HCT116 (cell line): ENCODE data around the gene RASL10A. TPM values are rescaled to one million over a fixed set of nuclear protein-coding genes. Genes with fewer than 3 reads are reported as not detected.

ENCODE experiments used
- ATAC-seq: fragments of 200-7000 bp; cut with Tn5 transposase; 2 replicates; pipeline ENCODE4 v1.9.1; 2020; ENCODE audit warnings: mild to moderate bottlenecking, moderate library complexity
- BruUV-seq: library from RNA; stranded (reverse); fragments of 400-500 nt; replicated peaks from 2 replicates; lab custom pipeline; 2021; lab: Mats Ljungman, UMichigan
- CTCF ChIA-PET: fragments of 300-600 bp; sonication (Branson Sonifier 250); formaldehyde crosslinking; loops from one replicate; lab custom pipeline; 2021; ENCODE audit warnings: antibody characterized with exemption; lab: Charles Lee
- POLR2A ChIA-PET: fragments of 300-600, 350-600 bp; sonication (Branson Sonifier 250); formaldehyde crosslinking; loops from one replicate; lab custom pipeline; 2021; ENCODE audit warnings: antibody characterized with exemption; lab: Charles Lee
- RAD21 ChIA-PET, 2 experiments: fragments of 300-600 bp; sonication (Branson Sonifier 250); formaldehyde crosslinking; loops; one replicate each; lab custom pipeline; 2023; ENCODE audit warnings: low total read pairs in 2 of 2; ENCODE audit not compliant: uncharacterized antibody in 2 of 2, unreplicated experiment in 2 of 2, low non-redundant PET in 1 of 2; lab: Charles Lee
- DNase-seq: peaks from one replicate; pipeline ENCODE4 v3.0.0-alpha.2; 2010; ENCODE audit warnings: low read depth, low spot score
- H2AFZ ChIP-seq: fragments of 200-600 bp; shearing (Covaris generic), sonication (generic); 2 replicates; pipeline ENCODE4 v1.6.1; 2017; ENCODE audit warnings: low read depth, mixed run types, mixed read lengths, antibody characterized with exemption, low read length; ENCODE audit not compliant: poor library complexity, severe bottlenecking
- H3K27ac ChIP-seq: 2 replicates; pipeline ENCODE4 v1.5.1; 2012; ENCODE audit warnings: low read depth, low read length
- H3K27me3 ChIP-seq: fragments of 200-600 bp; sonication (generic); 2 replicates; pipeline ENCODE4 v1.6.1; 2016; ENCODE audit warnings: mixed run types, low read length, mixed read lengths; ENCODE audit not compliant: insufficient read depth
- H3K36me3 ChIP-seq, 2 experiments: fragments of 200-500 bp in 1 of 2; fragments of 200-600 bp in 1 of 2; sonication (Bioruptor generic) in 1 of 2; sonication (generic) in 1 of 2; 2 replicates each; pipeline versions ENCODE4 v1.5.1 to v1.6.1; 2014 to 2016; ENCODE audit warnings: low read length in 2 of 2, inconsistent platforms in 1 of 2, mixed read lengths in 1 of 2, mixed run types in 1 of 2; ENCODE audit not compliant: insufficient read depth in 2 of 2, control insufficient read depth in 1 of 2
- H3K4me1 ChIP-seq, 2 experiments: fragments of 200-600 bp in 1 of 2; sonication (generic) in 1 of 2; 2 replicates each; pipeline versions ENCODE4 v1.5.1 to v1.6.1; 2012 to 2017; ENCODE audit warnings: low read length in 2 of 2, inconsistent platforms in 1 of 2, mild to moderate bottlenecking in 1 of 2, mixed read lengths in 1 of 2, mixed run types in 1 of 2, moderate library complexity in 1 of 2; ENCODE audit not compliant: insufficient read depth in 2 of 2, control insufficient read depth in 1 of 2
- H3K4me2 ChIP-seq: fragments of 200-600 bp; sonication (generic); 2 replicates; pipeline ENCODE4 v1.6.1; 2017; ENCODE audit warnings: mixed run types, low read length, mixed read lengths
- H3K4me3 ChIP-seq, 2 experiments: fragments of 200-600 bp in 1 of 2; sonication (generic) in 1 of 2; replicated peaks in 1 of 2; 2 replicates each; pipeline ENCODE4 v1.5.1; 2011 to 2016; ENCODE audit warnings: low read length in 2 of 2, control low read depth in 1 of 2, low read depth in 1 of 2, mild to moderate bottlenecking in 1 of 2, mixed read lengths in 1 of 2, mixed run types in 1 of 2
- H3K79me2 ChIP-seq: fragments of 200-600 bp; sonication (generic); 2 replicates; pipeline ENCODE4 v1.6.1; 2017; ENCODE audit warnings: mild to moderate bottlenecking, mixed run types, low read length, moderate library complexity, mixed read lengths; ENCODE audit not compliant: insufficient read depth
- H3K9ac ChIP-seq: fragments of 200-600 bp; sonication (generic); 2 replicates; pipeline ENCODE4 v1.6.1; 2016; ENCODE audit warnings: low read length, mixed read lengths
- H3K9me2 ChIP-seq: fragments of 200-600 bp; sonication (generic), shearing (Covaris generic); 2 replicates; pipeline ENCODE4 v1.6.1; 2017; ENCODE audit warnings: mixed run types, mild to moderate bottlenecking, moderate library complexity; ENCODE audit not compliant: insufficient read depth
- H3K9me3 ChIP-seq, 2 experiments: fragments of 200-500 bp in 1 of 2; fragments of 200-600 bp in 1 of 2; sonication (Bioruptor generic) in 1 of 2; sonication (generic) in 1 of 2; 2 replicates each; pipeline ENCODE4 v1.6.1; 2014 to 2017; ENCODE audit warnings: low read length in 2 of 2, mixed read lengths in 2 of 2, inconsistent platforms in 1 of 2, low read depth in 1 of 2, mild to moderate bottlenecking in 1 of 2, mixed run types in 1 of 2, moderate library complexity in 1 of 2; ENCODE audit not compliant: control insufficient read depth in 1 of 2, insufficient read depth in 1 of 2
- H4K20me1 ChIP-seq: fragments of 200-600 bp; sonication (generic), shearing (Covaris generic); 2 replicates; pipeline ENCODE4 v1.6.1; 2017; ENCODE audit warnings: mixed run types, mild to moderate bottlenecking, moderate library complexity; ENCODE audit not compliant: insufficient read depth
- CEBPB ChIP-seq: IDR thresholded peaks from 2 replicates; pipeline ENCODE4 v1.6.1; 2012; ENCODE audit warnings: low read depth
- CTCF ChIP-seq, 3 experiments: fragments of 200-600 bp in 1 of 3; sonication (generic) in 1 of 3; IDR thresholded peaks in 2 of 3; conservative IDR thresholded peaks in 1 of 3; 2 replicates each; pipeline ENCODE4 v1.5.1; 2012 to 2017; ENCODE audit warnings: low read depth in 2 of 3, low read length in 2 of 3, antibody characterized with exemption in 1 of 3, borderline replicate concordance in 1 of 3, control low read depth in 1 of 3, mild to moderate bottlenecking in 1 of 3, mixed read lengths in 1 of 3, mixed run types in 1 of 3, moderate library complexity in 1 of 3; ENCODE audit not compliant: insufficient read depth in 1 of 3
- EZH2 ChIP-seq: fragments of 200-600 bp; sonication (generic); IDR thresholded peaks from 2 replicates; pipeline ENCODE4 v1.6.1; 2017; ENCODE audit warnings: antibody characterized with exemption, mixed run types
- EZH2phosphoT487 ChIP-seq: fragments of 200-600 bp; IDR thresholded peaks from 2 replicates; pipeline ENCODE4 v1.6.1; 2018; ENCODE audit warnings: antibody characterized with exemption, borderline replicate concordance
- JUND ChIP-seq: IDR thresholded peaks from 2 replicates; pipeline ENCODE4 v1.6.1; 2012
- SIN3A ChIP-seq: IDR thresholded peaks from 2 replicates; pipeline ENCODE4 v1.6.1; 2012; ENCODE audit warnings: low read depth
- ZBTB33 ChIP-seq: IDR thresholded peaks from 2 replicates; pipeline ENCODE4 v1.6.1; 2011; ENCODE audit warnings: mild to moderate bottlenecking, low read length, moderate library complexity; ENCODE audit not compliant: insufficient replicate concordance; ENCODE audit errors: extremely low read depth
- intact Hi-C: fragments of 100-400 bp; cut with micrococcal nuclease; formaldehyde crosslinking; loops from 2 replicates; pipeline ENCODE4 v1.10.0; 2022
- total RNA-seq: library from RNA; stranded (reverse); gene quantifications from one replicate; pipeline ENCODE4 v1.2.1, GENCODE V29; 2021; ENCODE audit not compliant: unreplicated experiment

Gene RASL10A
- total RNA-seq, 1 experiment from 2014 or later: 0.96 TPM

- intact Hi-C loops: no loop called here
- no peak for DNase-seq
- no peak overlapping the region for H3K4me2 ChIP-seq
- TF ChIP-seq EZH2phosphoT487: no peak
- no peak for TF ChIP-seq EZH2
- TF ChIP-seq ZBTB33: no peak
- TF ChIP-seq SIN3A: no peak
- TF ChIP-seq CEBPB: no peak
- no peak for TF ChIP-seq CTCF (IDR thresholded peaks at IDR 0.05 in 2 of 3, conservative IDR thresholded peaks at IDR 0.05 in 1 of 3; ENCODE audit: borderline replicate concordance in 1 of 3, insufficient read depth in 1 of 3, low read depth in 2 of 3, low read length in 2 of 3)
- no peak for TF ChIP-seq JUND
- TF ChIP-seq, all 23 proteins: peak for 0
- POLR2A ChIA-PET: no interaction called here
- no peak for ATAC-seq
- no peaks in the 10 kb centered on the region for H3K27me3 ChIP-seq
- RAD21 ChIA-PET: no interaction called here
- no peaks in the 10 kb centered on the region for H4K20me1 ChIP-seq
- no peaks in the 10 kb centered on the region for H3K79me2 ChIP-seq
- H3K36me3 ChIP-seq: peaks cover 0 to 10% of the 10 kb centered on the region in 2 experiments; a peak in 2 of 4 replicates
- H3K9ac ChIP-seq: no peak overlapping the region
- no peak overlapping the region for H2AFZ ChIP-seq
- CTCF ChIA-PET: interaction anchor here (1.9 kb wide), 1 partner anchor 14 kb away, joined by 7 read pairs; no protein-coding TSS in a partner anchor
- H3K9me2 ChIP-seq: no peaks in the 10 kb centered on the region
- no peaks in the 10 kb centered on the region for H3K9me3 ChIP-seq
- peaks cover 0 to 6% of the 10 kb centered on the region in 2 experiments; a peak in 1 of 4 replicates for H3K4me1 ChIP-seq
- H3K4me3 ChIP-seq: no peak overlapping the region
- H3K27ac ChIP-seq: no peak overlapping the region
- BruUV-seq: no TSS peak
Measured at GRCh38 chr22:29326481-29326880, 11.0 kb upstream of the RASL10A start.
